Muscle layer of colon (tissue), 2 donors: ENCODE data around the gene MEGF6.

ENCODE experiments used
- H3K27ac ChIP-seq: one replicate; pipeline ENCODE4 v1.7.0; 2013; ENCODE audit warnings: low read depth, mild to moderate bottlenecking, low read length, moderate library complexity
- H3K27me3 ChIP-seq, 2 donors: one replicate each; pipeline ENCODE4 v1.7.0; 2013; ENCODE audit warnings: low read length in 2 of 2, mild to moderate bottlenecking in 2 of 2; ENCODE audit not compliant: insufficient read depth in 2 of 2, control insufficient read depth in 1 of 2
- H3K36me3 ChIP-seq: one replicate; pipeline ENCODE4 v1.7.0; 2013; ENCODE audit warnings: mild to moderate bottlenecking, low read length; ENCODE audit not compliant: insufficient read depth
- H3K4me1 ChIP-seq: one replicate; pipeline ENCODE4 v1.7.0; 2013; ENCODE audit warnings: mild to moderate bottlenecking, low read length; ENCODE audit not compliant: insufficient read depth
- H3K4me3 ChIP-seq, 2 donors: one replicate each; pipeline ENCODE4 v1.7.0; 2013; ENCODE audit warnings: low read length in 2 of 2, low read depth in 1 of 2, mild to moderate bottlenecking in 1 of 2, moderate library complexity in 1 of 2
- H3K9ac ChIP-seq: one replicate; pipeline ENCODE4 v1.7.0; 2013; ENCODE audit warnings: low read length
- H3K9me3 ChIP-seq: one replicate; pipeline ENCODE4 v1.7.0; 2013; ENCODE audit warnings: mild to moderate bottlenecking, low read length
- donor health status: abdominal sarcoma.
- donor health status: Adenocarcinoma of cecum.

MEGF6 gene

DNA sequence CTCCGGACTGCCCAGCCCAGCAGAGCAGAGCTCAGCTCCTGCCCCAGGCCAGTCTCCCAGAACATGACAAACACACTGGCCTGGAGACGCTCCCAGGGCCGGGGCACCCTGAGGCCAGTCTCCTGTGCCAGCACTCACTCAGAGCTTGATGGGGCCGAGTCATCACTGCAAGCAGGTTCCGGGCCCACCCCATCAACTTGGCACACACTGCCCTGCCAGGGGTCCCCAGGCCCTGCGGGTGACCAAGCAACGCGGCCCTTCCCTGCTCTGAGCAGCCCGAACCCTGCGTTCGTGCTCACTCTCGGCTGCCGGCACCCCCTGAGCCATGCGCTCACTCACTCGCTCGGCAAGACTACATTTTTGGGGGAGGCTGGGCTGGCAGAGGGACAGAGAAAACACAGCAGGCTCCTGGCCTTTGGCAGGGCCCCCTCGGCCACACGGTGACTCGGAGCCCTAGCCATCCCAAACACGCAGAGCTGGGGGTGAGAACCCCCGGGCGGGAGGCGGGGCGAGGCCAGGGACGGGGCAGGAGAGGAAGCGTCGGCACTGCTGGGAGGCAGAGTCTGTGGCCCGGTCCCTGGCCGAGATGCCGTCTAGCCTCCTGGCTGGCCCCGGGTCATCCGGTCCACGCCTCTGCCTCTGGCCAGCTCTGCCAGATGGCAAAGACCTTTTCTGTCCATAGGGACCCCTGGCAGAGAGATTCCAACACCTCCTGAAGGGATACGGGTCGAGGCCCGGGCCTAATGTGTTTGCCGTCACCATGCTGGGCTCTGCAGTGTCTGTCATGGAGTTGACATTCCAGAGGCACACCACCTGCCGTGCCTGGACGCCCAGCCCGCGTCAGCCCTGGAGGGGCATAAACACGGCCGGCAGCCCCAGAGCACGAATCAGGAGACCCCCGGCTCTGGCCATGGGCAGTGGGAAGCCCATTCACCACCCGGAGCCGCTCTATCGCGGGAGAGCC lies 68.0 kb downstream of the MEGF6 start:
- H3K4me3 ChIP-seq: no peak overlapping the region
- H3K4me1 ChIP-seq: peaks cover 16% of the 10 kb centered on the region

GRCh38 chr1:3542676-3543075 lies 68.6 kb downstream of the MEGF6 start:
- no peak overlapping the region for H3K4me3 ChIP-seq
- peaks cover 0 to 7% of the 10 kb centered on the region in 2 donors for H3K27me3 ChIP-seq
- H3K36me3 ChIP-seq: no peaks in the 10 kb centered on the region
- H3K9me3 ChIP-seq: no peaks in the 10 kb centered on the region
- no peak overlapping the region for H3K27ac ChIP-seq
- H3K9ac ChIP-seq: no peak overlapping the region
- H3K4me1 ChIP-seq: peaks cover 16% of the 10 kb centered on the region

More for the DNA sequence above, 68.0 kb downstream of the MEGF6 start:
- Histone ChIP-seq H3K9me3 (no peaks in the 10 kb centered on the region), H3K27ac (no peak overlapping the region), H3K36me3 (no peaks in the 10 kb centered on the region), H3K9ac (no peak overlapping the region), H3K27me3 (peaks cover 0 to 11% of the 10 kb centered on the region in 2 donors)

DNA sequence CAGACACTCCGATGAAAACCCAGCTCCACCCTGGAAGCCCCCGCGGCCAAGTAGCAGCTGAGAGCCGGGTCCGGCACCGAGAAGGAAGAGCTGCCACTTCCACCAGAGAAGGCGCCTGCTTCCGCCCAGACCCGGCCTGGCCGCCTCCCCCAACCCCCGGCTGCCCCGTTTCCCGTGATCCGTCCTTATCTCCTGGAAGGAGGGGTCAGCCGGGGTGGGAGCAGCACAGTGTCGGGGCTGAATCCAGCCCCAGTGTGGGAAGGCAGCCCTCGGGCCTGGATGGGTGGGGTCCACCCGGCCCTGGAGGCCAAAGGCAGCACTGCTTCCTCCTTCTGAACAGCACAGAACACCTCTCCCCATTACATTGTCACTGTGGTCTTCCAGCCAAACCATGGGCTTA lies 69.4 kb downstream of the MEGF6 start:
- Histone ChIP-seq H3K4me3 (no peak overlapping the region), H3K4me1 (peaks cover 16% of the 10 kb centered on the region), H3K27ac (no peak overlapping the region), H3K9ac (no peak overlapping the region), H3K36me3 (no peaks in the 10 kb centered on the region), H3K27me3 (peaks cover 0 to 7% of the 10 kb centered on the region in 2 donors), H3K9me3 (no peaks in the 10 kb centered on the region)

DNA sequence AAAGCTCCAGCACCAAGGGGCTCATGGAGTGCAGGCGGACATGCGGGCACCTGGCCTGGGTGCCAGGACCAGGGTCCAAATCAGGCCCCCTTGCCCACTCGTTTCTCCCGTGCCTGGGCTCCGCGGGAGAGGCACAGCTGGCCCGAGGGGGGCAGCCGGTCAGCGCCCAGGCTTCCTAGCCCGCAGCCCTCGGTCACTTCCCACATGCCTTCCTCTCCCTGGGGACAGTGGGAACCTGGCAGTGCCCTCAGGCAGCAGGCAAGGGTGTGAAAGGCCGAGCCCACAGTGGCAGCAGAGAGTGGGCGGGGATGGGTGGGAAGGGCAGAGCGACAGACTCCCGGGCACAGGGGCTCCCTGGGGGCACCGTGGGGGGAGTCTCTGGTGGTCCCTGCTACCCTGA lies 69.8 kb downstream of the MEGF6 start:
- H3K27ac ChIP-seq: no peak overlapping the region
- H3K4me1 ChIP-seq: peaks cover 16% of the 10 kb centered on the region
- peaks cover 0 to 7% of the 10 kb centered on the region in 2 donors for H3K27me3 ChIP-seq
- no peak overlapping the region for H3K4me3 ChIP-seq
- no peaks in the 10 kb centered on the region for H3K9me3 ChIP-seq
- no peaks in the 10 kb centered on the region for H3K36me3 ChIP-seq
- H3K9ac ChIP-seq: no peak overlapping the region

DNA sequence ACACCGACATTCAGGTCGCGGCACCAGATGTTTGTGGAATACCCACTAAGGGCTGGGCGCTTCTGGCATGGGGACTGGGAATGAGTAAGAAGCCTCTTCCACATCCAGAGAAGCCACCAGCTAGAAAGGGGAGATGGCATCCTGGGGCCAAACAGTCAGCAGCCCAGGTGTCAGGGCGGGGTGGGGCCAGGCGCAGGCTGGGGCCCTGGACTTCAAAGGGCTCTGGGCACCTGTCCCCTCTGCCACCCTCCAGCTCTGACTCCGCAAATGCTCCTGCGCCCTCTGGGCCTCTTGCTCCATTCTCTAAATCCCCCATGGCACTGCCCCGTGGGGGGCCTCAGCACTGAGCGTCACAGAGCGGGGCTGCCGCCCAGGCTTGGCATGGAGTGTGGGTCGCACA lies 70.4 kb downstream of the MEGF6 start:
- Histone ChIP-seq H3K27me3 (peaks cover 0 to 7% of the 10 kb centered on the region in 2 donors), H3K9me3 (no peaks in the 10 kb centered on the region), H3K9ac (no peak overlapping the region), H3K4me3 (no peak overlapping the region), H3K4me1 (peaks cover 16% of the 10 kb centered on the region), H3K27ac (no peak overlapping the region), H3K36me3 (no peaks in the 10 kb centered on the region)

DNA sequence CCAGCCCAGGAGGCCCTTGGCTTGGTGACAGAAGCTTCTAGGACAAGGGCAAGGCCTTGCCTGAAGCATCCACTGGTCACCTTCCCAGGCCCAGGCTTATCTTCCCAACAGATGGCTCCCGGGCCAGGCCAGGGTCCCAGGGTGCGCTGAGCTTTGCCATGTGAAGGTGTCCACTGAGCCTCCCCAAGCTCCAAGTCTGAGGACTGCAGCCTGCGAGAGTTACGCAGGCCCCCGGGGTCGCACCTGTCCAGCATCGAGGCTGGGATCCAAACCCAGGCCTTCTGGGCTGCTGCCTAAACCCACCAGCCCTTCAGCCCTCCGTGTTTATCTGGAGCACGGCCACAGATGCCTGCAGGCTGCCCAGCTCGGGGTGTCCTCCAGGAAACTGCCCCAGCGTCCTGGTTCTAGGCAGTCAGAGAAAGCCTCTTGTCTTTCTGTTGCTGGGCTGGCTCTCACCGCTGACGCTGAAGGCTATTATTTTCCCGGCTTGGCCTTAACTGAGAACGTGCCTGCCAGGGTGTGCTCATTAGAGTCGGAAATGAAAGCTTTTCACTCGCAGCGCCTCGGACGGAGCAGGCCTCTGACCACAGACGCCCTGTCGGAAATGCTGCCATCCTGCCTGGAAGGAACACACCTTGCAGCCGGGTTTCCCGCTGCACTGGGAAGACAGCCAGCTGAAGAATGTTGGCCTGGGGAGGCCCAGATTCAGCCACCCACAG lies 71.4 kb downstream of the MEGF6 start:
- Histone ChIP-seq H3K9ac (no peak overlapping the region), H3K27ac (no peak overlapping the region), H3K27me3 (peaks cover 0 to under 1% of the 10 kb centered on the region in 2 donors)

DNA sequence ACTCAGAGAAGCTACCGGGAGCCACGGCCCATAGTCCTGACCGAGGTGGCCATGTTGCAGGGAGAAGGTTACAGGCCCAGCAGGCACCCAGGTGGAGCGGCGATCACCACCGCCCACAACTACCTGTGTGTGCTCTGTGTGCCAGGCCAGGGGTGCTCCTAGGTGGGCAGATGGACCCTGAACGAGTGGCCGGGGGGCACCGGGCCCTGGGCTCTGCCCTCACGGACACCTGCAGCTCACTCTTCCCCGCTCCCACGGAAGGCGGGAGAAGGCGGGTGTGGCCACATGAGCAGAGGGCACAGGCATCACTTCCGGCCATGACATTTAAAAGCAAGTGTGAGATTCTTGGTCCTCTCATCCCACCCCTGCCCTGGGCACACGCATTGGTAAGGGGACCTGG lies 73.9 kb downstream of the MEGF6 start:
- Histone ChIP-seq H3K36me3 (no peaks in the 10 kb centered on the region), H3K9me3 (no peaks in the 10 kb centered on the region), H3K27ac (no peak overlapping the region), H3K9ac (no peak overlapping the region), H3K4me3 (no peak overlapping the region), H3K27me3 (no peaks in the 10 kb centered on the region), H3K4me1 (peaks cover 2% of the 10 kb centered on the region)

More for the DNA sequence above, 71.4 kb downstream of the MEGF6 start:
- Histone ChIP-seq H3K4me1 (peaks cover 16% of the 10 kb centered on the region), H3K4me3 (no peak overlapping the region), H3K9me3 (no peaks in the 10 kb centered on the region), H3K36me3 (no peaks in the 10 kb centered on the region)

GRCh38 chr1:3536420-3537195 lies 74.7 kb downstream of the MEGF6 start:
- Histone ChIP-seq H3K9ac (no peak overlapping the region), H3K4me3 (no peak overlapping the region), H3K36me3 (no peaks in the 10 kb centered on the region), H3K27me3 (no peaks in the 10 kb centered on the region), H3K4me1 (no peaks in the 10 kb centered on the region), H3K9me3 (no peaks in the 10 kb centered on the region), H3K27ac (no peak overlapping the region)

- H3K4me1 ChIP-seq: no peaks in the 10 kb centered on the region
- no peaks in the 10 kb centered on the region for H3K9me3 ChIP-seq
- H3K36me3 ChIP-seq: no peaks in the 10 kb centered on the region
- no peak overlapping the region for H3K27ac ChIP-seq
- peaks cover 0 to 2% of the 10 kb centered on the region in 2 donors for H3K27me3 ChIP-seq
- H3K9ac ChIP-seq: no peak overlapping the region
- H3K4me3 ChIP-seq: no peak overlapping the region
These were observed 75.6 kb downstream of the MEGF6 start for GRCh38 chr1:3535732-3536131.

DNA sequence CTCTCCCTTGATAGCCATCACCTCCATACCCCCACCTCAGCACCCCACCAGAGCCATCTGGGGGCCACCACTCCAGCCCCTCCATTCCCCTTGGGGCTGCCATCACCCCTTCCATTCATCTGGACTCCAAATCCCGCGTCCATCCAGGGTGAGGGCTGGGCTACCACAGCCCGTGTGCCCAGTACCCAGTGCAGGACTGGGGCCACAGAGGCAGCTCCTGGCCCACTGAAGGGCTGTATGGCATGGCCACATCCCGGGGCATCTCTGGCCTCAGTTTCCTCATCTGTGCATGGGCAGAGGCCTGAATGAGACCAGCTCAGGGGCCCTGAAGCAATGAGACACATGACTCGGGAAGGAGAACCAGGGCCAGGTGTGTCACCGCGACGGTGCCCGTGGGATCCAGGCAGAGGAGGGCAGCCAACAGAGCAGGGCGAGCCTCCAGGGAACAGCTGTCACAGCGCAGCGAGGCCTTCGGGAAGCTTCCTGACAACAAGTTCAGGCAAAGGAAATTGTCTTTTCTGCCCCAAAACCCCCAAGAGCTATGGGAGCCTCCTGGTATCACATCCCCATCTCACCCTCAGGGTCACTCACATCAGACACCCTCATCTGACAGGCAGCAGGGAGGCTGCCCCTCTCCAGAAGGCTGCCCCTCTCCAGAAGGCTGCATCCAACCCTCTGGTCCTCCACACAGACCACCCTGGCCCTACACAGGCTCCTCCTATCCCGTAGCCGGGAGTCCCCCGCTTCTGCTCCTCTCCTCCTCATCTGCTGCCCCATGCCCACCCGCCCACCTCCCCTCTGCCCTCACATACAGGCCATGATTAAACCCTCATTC lies 76.3 kb downstream of the MEGF6 start:
- Histone ChIP-seq H3K9me3 (no peaks in the 10 kb centered on the region), H3K9ac (no peak overlapping the region), H3K27ac (no peak overlapping the region), H3K4me3 (no peak overlapping the region), H3K36me3 (no peaks in the 10 kb centered on the region), H3K27me3 (peaks cover 0 to 7% of the 10 kb centered on the region in 2 donors), H3K4me1 (no peaks in the 10 kb centered on the region)
